Subcutaneous abdominal adipose tissue (tissue), 5 donors: ENCODE data around the gene HKDC1.

ENCODE experiments used
- H3K27ac ChIP-seq: one replicate; pipeline ENCODE4 v1.7.0; 2013; ENCODE audit warnings: low read depth, mild to moderate bottlenecking, inconsistent platforms, low read length, moderate library complexity
- H3K27me3 ChIP-seq, 5 donors: one replicate each; pipeline ENCODE4 v1.7.0; 2013; ENCODE audit warnings: low read length in 5 of 5, inconsistent platforms in 1 of 5; ENCODE audit not compliant: control insufficient read depth in 5 of 5, insufficient read depth in 4 of 5
- H3K36me3 ChIP-seq, 5 donors: one replicate each; pipeline ENCODE4 v1.7.0; 2013; ENCODE audit warnings: low read length in 5 of 5; ENCODE audit not compliant: control insufficient read depth in 5 of 5, insufficient read depth in 5 of 5
- H3K4me1 ChIP-seq, 5 donors: one replicate each; pipeline ENCODE4 v1.7.0; 2013; ENCODE audit warnings: low read length in 5 of 5, mild to moderate bottlenecking in 3 of 5, moderate library complexity in 1 of 5; ENCODE audit not compliant: control insufficient read depth in 5 of 5, insufficient read depth in 5 of 5
- H3K4me3 ChIP-seq, 5 donors: one replicate each; pipeline ENCODE4 v1.7.0; 2013; ENCODE audit warnings: low read length in 5 of 5, low read depth in 1 of 5
- H3K9ac ChIP-seq, 5 donors: one replicate each; pipeline ENCODE4 v1.7.0; 2013; ENCODE audit warnings: low read length in 5 of 5, mild to moderate bottlenecking in 4 of 5, moderate library complexity in 3 of 5
- H3K9me3 ChIP-seq, 5 donors: one replicate each; pipeline ENCODE4 v1.7.0; 2013; ENCODE audit warnings: low read length in 5 of 5; ENCODE audit not compliant: control insufficient read depth in 5 of 5
- donor health status: healthy.
- donor health status: healthy.
- donor health status: healthy.
- donor health status: healthy.
- donor health status: healthy.

The HKDC1 gene

DNA sequence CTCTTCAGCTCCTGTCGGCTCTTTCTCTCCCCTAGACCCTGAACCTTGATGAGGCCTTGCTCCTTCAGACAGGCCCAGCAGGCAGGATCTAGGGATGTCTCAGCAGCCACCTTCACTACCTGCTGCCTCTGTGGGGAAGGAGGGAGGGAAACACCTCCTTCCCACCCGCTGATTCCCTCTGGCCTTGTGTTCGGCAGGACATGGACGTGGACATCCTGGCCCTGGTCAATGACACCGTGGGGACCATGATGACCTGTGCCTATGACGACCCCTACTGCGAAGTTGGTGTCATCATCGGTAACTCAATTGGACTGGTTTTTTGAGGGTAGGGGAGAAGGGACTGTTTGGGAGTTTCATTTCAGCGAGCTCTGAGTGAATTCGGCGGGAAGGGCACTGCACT lies 20.3 kb downstream of the HKDC1 start:
- Histone ChIP-seq H3K36me3 (no peaks in the 10 kb centered on the region), H3K27me3 (no peaks in the 10 kb centered on the region), H3K9me3 (no peaks in the 10 kb centered on the region), H3K9ac (no peak overlapping the region), H3K27ac (no peak overlapping the region), H3K4me1 (peaks cover 0 to 18% (median 12%) of the 10 kb centered on the region in 5 donors), H3K4me3 (no peak overlapping the region)

DNA sequence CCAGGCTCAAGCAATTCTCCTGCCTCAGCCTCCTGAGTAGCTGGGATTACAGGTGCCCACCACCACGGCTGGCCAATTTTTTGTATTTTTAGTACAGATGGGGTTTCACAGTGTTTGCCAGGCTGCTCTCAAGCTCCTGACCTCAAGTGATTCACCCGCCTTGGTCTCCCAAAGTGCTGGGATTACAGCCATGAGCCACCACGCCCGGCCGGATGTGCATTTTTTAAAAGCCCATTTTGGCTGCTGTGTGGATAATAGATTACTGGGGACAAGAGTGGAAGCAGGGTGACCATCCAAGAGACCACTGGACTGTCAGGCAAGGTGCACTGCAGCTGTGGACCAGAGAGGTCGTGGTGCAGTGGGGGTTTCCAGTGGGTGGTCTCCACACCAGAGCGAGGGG lies 21.4 kb downstream of the HKDC1 start:
- no peaks in the 10 kb centered on the region for H3K27me3 ChIP-seq
- H3K36me3 ChIP-seq = no peaks in the 10 kb centered on the region
- no peaks in the 10 kb centered on the region for H3K9me3 ChIP-seq
- no peak overlapping the region for H3K9ac ChIP-seq
- H3K27ac ChIP-seq = no peak overlapping the region
- no peak overlapping the region for H3K4me3 ChIP-seq
- peaks cover 3 to 18% (median 12%) of the 10 kb centered on the region in 5 donors for H3K4me1 ChIP-seq

DNA sequence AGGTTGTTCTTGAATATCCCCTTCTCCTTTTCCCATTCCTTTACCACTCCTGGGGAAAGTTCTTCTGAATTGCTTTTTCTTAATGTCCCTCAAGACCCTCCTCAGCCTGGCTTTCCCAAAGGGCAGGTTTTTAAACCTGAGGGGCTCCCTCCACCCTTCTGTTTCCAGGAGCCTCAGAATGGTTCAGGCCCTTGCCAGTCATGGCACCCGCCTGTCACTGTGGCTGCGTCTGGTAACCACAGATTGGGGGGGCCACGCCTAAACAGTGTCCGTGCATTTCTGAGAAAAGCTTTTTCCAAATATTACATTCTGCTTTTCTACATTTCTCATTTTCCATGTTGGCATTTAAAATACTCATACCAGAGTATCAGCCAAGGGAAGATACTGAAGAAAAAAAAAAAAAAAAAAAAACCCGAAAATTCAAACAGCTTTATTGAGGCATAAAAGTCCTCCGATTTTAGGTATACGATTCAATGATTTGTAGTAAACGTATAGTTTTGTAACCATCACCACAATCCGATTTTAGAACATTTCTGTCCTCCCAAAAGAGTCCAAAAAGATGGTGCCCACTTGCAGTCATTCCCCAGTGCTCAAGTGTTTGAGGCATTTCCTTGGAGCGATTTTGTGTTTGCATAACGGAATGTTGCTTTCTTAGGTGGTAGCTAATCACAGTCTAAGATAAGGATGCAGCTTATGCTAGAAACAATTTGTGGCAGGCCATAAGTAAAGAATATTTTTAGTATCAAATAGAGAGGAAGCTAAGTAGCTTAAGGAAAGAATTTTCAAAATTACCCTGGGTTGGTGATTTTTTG lies 22.1 kb downstream of the HKDC1 start:
- Histone ChIP-seq H3K4me3 (no peak overlapping the region), H3K27ac (no peak overlapping the region), H3K9me3 (no peaks in the 10 kb centered on the region), H3K9ac (no peak overlapping the region), H3K27me3 (no peaks in the 10 kb centered on the region), H3K36me3 (no peaks in the 10 kb centered on the region), H3K4me1 (peaks cover 3 to 18% (median 12%) of the 10 kb centered on the region in 5 donors)

DNA sequence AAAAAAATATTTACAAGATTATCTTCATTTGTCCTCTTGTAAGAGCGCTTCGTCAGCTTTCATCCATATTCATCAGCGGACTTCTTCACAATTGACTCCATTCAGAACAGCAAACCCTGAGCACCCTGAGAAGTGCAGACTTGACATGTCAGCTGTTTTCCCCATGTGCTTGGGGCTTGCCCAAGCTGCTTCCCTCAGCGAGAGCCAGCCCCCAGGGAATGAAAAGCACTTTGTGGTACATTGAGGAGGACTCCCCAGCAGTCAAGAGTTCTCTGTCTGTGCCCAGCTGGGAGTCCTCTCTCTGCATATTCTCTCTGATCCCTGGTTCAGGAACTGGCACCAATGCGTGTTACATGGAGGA lies 22.7 kb downstream of the HKDC1 start:
- Histone ChIP-seq H3K4me3 (no peak overlapping the region), H3K9me3 (no peaks in the 10 kb centered on the region), H3K27me3 (no peaks in the 10 kb centered on the region), H3K9ac (no peak overlapping the region), H3K4me1 (peaks cover 3 to 16% (median 12%) of the 10 kb centered on the region in 5 donors), H3K27ac (no peak overlapping the region), H3K36me3 (no peaks in the 10 kb centered on the region)

DNA sequence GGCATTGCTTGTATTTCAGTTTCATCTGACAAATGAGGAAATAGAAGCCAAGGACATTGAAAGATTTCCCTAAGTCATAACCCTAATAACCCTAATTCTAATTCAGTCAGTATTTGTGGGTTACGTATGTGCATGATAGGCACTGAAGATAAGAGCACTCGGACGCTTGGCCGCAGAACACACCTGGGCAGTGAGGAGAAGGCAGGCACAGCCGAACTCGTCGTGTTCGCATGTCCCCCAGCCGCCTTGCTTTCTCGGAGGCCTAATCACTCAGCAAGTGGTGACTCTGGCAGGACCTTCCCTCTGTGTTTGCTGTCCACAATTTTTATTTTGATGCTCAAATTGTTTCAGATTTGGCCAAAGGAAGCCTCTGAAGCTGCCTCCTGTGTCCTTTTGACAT lies 23.7 kb downstream of the HKDC1 start:
- H3K36me3 ChIP-seq = no peaks in the 10 kb centered on the region
- no peaks in the 10 kb centered on the region for H3K9me3 ChIP-seq
- no peak overlapping the region for H3K9ac ChIP-seq
- H3K27ac ChIP-seq = no peak overlapping the region
- peaks cover 3 to 15% (median 11%) of the 10 kb centered on the region in 5 donors for H3K4me1 ChIP-seq
- no peaks in the 10 kb centered on the region for H3K27me3 ChIP-seq
- H3K4me3 ChIP-seq = no peak overlapping the region

DNA sequence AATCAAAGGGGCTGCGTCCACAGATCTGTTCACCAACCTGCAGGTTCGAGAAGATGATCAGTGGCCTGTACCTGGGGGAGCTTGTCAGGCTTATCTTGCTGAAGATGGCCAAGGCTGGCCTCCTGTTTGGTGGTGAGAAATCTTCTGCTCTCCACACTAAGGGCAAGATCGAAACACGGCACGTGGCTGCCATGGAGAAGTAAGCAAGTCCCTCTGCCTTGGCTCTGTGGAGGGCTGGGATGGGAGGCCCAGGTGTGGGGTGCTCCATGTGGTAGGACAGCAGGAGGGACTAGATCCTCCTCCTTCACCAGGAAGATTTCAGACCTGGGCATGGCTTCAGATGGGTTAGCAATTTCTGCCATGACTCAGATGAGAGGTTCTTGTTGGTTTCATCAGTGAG lies 25.9 kb downstream of the HKDC1 start:
- Histone ChIP-seq H3K4me3 (no peak overlapping the region), H3K9ac (no peak overlapping the region), H3K4me1 (peaks cover 0 to 3% (median 0%) of the 10 kb centered on the region in 5 donors), H3K9me3 (no peaks in the 10 kb centered on the region), H3K27me3 (no peaks in the 10 kb centered on the region), H3K27ac (no peak overlapping the region), H3K36me3 (no peaks in the 10 kb centered on the region)

DNA sequence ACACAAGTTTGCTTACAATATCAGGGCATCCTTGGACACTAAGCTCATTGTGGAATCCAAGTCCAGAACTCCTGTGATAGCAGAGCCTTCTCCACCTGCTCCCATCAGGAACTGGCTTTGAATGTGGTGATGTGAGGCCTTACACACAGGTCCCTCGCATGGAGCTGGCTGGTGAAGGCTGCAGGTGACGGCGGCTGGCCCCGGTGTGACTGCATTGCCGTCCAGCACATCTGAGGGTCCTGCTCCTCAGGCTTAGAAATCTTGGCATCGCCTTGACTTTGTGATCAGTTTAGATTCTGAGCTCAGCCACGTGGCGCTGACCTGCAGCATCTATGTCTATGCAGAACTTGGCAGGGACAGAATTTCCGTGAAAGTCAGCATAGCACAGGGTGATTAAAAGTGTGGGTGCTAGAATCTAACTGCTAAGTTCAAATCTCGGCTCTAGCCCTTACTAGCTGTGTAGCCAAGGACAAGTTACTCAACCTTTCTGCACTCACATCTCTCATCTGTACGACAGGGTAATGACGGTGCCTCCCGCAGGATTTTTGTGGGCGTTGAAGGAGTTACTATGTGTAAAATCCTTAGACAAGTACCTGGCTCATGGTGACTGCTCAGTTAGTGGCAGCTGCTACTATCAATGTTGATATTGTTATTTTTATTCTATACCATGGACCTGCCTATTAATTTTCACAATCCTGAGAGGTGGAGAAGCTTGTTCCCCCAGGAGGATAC lies 26.6 kb downstream of the HKDC1 start:
- no peaks in the 10 kb centered on the region for H3K36me3 ChIP-seq
- H3K9me3 ChIP-seq = no peaks in the 10 kb centered on the region

DNA sequence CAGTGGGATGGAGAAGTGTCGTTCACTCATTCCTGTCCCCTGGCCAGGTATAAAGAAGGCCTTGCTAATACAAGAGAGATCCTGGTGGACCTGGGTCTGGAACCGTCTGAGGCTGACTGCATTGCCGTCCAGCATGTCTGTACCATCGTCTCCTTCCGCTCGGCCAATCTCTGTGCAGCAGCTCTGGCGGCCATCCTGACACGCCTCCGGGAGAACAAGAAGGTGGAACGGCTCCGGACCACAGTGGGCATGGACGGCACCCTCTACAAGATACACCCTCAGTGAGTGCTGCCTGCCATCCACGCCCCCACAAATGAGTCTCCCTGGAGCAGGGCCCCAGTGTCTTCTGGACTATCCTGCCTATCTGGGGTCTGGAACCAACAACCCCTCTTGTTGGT lies 27.2 kb downstream of the HKDC1 start:
- H3K36me3 ChIP-seq = no peaks in the 10 kb centered on the region
- H3K4me1 ChIP-seq = peaks cover 0 to 3% (median 0%) of the 10 kb centered on the region in 5 donors
- no peak overlapping the region for H3K9ac ChIP-seq
- H3K4me3 ChIP-seq = no peak overlapping the region
- no peaks in the 10 kb centered on the region for H3K9me3 ChIP-seq
- H3K27ac ChIP-seq = no peak overlapping the region
- H3K27me3 ChIP-seq = no peaks in the 10 kb centered on the region

More for the DNA sequence above, 26.6 kb downstream of the HKDC1 start:
- Histone ChIP-seq H3K4me1 (peaks cover 0 to 3% (median 0%) of the 10 kb centered on the region in 5 donors), H3K27ac (no peak overlapping the region), H3K9ac (no peak overlapping the region), H3K4me3 (no peak overlapping the region), H3K27me3 (no peaks in the 10 kb centered on the region)

DNA sequence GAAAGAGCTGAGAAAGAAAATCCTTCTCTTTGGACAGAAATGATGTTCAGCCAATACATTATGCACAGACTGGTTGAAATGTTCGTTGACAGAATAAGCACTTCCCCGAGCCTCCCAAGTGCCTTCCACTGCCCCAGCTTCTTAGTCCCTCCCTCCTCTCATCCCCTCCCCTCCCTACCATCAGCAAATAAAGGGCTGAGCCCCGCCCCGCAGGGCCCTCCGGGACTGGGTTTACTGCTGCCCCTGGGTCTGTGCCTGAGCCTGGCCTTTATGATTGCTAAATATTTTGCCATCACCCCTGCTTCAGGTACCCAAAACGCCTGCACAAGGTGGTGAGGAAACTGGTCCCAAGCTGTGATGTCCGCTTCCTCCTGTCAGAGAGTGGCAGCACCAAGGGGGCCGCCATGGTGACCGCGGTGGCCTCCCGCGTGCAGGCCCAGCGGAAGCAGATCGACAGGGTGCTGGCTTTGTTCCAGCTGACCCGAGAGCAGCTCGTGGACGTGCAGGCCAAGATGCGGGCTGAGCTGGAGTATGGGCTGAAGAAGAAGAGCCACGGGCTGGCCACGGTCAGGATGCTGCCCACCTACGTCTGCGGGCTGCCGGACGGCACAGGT lies 28.1 kb downstream of the HKDC1 start:
- H3K36me3 ChIP-seq = no peaks in the 10 kb centered on the region
- no peaks in the 10 kb centered on the region for H3K27me3 ChIP-seq
- H3K9me3 ChIP-seq = no peaks in the 10 kb centered on the region
- H3K4me3 ChIP-seq = no peak overlapping the region
- no peak overlapping the region for H3K27ac ChIP-seq
- no peak overlapping the region for H3K9ac ChIP-seq
- H3K4me1 ChIP-seq = peaks cover 0 to 3% (median 0%) of the 10 kb centered on the region in 5 donors

DNA sequence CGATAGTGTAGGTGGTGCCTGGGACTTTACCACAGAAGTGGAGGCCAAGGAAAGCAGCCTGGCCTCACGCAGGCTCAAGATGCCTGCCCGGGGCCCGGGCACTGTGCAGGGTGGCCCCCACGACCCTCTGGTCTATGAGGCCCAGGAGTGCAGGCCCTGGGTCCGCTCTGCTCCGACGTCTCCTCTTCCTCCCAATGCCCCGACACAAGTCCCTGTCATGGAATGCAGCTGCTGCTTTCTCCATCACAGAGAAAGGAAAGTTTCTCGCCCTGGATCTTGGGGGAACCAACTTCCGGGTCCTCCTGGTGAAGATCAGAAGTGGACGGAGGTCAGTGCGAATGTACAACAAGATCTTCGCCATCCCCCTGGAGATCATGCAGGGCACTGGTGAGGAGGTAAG lies 29.9 kb downstream of the HKDC1 start:
- Histone ChIP-seq H3K9me3 (no peaks in the 10 kb centered on the region), H3K36me3 (no peaks in the 10 kb centered on the region), H3K27ac (no peak overlapping the region), H3K4me3 (no peak overlapping the region), H3K9ac (no peak overlapping the region), H3K27me3 (no peaks in the 10 kb centered on the region), H3K4me1 (peaks cover 0 to 3% (median 0%) of the 10 kb centered on the region in 5 donors)
